HG02938 (cell line): ENCODE measurements around the gene ZCCHC2.

ENCODE experiments used
- ATAC-seq: cut with Tn5 transposase; IDR thresholded peaks from one replicate; pipeline ENCODE4 v1.9.1; 2021; ENCODE audit warnings: mild to moderate bottlenecking, moderate library complexity; ENCODE audit not compliant: unreplicated experiment

The ZCCHC2 gene

GRCh38 chr18:62574776-62575175 lies 52.0 kb downstream of the ZCCHC2 start:
- ATAC-seq, result no peak

DNA sequence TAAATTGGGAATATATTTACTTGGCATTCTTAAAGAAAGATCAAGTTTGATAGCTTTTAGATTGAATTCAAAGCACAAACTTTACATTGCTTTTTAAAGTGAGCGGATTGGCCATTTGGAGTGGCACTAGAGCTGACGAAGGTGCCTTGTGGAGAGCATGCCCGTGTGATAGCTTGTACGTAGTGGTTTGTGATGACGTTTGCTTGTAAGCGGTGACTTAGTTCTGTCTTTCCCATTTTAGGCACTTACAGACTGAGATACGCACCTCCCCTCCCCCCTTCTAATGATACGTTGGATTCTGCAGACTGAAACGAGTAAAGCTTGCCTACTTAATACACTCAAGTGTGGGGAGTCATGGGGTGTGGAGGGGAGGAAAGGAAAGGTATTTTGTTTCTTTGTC lies 53.4 kb downstream of the ZCCHC2 start:
- ATAC-seq, result no peak

DNA sequence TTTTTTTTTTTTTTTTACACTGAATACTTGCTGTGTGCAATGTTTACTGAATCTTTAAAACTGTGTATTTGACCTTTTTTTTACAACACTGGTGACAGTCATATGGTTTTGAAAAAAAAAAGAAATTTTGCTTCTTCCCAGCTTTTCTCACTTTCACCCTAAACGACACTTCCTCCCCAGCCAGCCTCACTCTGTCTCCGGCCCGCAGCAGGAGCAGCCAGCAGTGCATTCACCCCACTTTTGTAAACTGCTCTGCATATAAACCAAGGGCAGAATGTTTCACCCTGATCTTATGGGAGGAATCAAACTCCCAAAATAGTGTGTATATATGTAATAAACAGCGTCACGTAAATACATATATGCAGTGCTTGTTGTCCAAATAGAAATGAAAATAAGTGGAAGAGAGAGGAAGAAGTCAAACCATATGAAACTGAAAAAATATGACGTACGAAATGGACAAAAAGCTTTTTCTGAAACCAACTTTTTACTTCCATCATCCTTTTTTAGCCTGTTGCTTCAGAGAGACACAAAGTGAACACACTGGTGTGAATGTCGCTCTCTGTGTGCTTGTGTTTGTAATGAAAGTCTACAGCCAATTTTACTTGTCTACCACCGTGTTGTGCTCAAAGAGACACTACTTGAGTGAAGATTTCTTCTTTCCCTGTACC lies 54.2 kb downstream of the ZCCHC2 start:
- ATAC-seq, result peak; percentile 67

DNA sequence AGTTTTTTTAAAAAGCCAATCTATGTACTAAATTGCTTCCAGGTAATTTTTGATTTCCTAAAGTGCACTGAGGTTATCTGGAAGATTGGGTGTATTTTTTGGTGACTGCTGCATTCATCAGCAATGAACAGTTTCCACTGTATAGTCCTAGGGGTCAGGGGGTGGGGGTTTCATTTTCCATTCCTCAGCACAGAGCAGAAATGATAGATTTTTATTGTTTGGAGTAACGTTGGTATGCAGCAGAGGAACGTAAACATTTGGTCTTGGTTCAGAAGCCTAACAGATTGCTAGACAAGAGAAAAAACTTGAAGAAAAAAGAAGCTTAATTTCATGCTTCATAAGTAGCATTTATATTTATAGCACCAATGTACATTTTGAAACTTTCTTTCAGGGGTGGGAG lies 54.9 kb downstream of the ZCCHC2 start:
- no peak for ATAC-seq

GRCh38 chr18:62578980-62579511 lies 56.2 kb downstream of the ZCCHC2 start:
- no peak for ATAC-seq

GRCh38 chr18:62583376-62583775 lies 60.6 kb downstream of the ZCCHC2 start:
- ATAC-seq, result no peak

- ATAC-seq, result peak; percentile 91
These were observed 61.7 kb downstream of the ZCCHC2 start for GRCh38 chr18:62584241-62585120.

DNA sequence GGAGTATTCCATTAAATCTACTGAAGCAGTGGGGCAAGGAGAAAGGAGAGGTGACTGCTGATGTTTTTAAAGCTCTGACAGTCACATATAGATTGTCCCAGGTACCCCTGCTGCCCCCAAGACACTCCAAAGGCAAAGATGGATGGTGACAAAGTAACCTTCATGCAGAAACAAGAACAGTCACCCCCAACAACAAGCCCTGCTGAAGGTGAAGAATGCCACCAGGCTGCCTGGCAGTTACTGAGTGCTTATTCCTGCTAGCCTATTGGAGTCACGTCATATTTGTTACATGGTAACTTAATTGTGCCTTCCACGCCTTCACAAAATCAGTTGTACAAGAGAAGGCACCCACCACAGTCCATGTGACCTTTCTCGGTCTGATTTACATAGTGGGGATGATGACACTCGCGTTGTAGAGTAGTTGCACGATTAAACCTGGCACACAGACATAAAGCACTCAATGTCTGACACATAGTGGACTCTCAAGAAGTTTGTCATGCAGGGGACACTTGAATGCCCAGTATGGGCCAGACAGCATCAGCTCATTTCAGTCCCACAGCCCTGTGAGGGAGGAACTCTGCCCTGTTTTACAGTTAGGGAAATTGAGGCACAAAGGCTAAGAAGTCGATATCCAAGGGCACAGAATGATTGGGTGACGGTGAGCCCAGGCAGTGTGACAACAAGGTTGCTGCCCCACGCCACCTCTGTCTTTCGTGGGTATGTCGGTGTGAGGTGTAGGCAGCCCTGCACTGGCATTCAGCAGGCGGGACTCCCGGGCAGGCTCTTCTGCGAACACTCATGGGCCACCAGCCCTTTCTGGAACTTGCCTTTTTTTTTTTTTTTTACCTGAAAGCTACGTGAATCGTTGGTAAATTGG lies 62.7 kb downstream of the ZCCHC2 start:
- ATAC-seq, result no peak

GRCh38 chr18:62586151-62586774 lies 63.4 kb downstream of the ZCCHC2 start:
- no peak for ATAC-seq

DNA sequence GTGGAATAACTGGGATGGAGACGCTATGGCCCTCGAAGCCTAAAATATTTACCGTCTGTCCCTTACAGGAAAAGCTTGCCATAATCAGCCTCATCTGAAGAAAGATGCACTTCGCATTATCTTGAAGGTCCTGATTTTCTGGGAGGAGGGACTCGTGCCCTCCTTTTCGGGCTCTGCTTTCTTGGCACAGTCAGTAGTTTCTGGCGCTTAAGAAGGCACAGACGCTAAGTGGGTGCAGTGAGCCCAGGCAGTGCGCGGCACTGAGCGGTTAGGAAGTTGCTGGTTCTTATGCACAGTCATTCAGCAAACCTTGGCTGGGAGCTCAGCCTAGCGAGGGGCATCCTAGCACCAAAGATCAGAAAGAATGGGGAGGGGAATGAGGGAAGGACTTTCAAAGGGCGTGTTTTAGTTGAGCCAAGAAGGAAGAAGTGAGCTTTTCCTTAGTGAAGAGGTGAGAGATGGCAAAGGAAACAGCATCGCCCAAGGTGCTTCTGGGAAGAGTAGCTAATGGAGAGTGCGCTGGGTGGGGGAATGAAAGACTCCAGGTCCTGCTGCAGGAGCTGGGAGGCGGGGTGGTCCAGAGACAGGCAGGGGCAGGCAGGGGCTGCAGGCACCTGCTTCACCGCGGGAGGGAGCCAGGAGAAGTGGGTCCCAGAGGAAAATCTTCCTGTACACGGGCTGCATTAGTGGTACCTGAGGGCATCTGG lies 64.1 kb downstream of the ZCCHC2 start:
- ATAC-seq, result no peak

DNA sequence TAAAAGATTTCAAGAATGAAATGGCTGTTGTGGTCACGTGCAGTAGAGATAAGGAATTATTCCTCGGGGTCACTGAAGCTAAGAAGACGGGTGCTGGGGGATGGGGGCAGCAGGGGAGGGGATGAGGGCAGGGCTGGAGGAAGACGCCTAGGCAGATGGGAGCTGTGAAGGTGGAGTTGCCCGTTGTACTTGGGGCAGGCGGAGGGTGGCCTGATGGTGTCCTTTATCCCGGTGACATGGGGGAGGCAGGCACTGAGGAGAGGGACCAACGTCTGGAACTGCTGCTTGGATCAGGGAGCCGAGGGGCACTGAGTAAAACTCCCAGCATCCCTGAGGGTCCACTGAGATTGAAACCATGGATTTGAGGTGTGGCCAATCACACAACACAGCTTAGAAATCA lies 64.9 kb downstream of the ZCCHC2 start:
- ATAC-seq, result no peak

DNA sequence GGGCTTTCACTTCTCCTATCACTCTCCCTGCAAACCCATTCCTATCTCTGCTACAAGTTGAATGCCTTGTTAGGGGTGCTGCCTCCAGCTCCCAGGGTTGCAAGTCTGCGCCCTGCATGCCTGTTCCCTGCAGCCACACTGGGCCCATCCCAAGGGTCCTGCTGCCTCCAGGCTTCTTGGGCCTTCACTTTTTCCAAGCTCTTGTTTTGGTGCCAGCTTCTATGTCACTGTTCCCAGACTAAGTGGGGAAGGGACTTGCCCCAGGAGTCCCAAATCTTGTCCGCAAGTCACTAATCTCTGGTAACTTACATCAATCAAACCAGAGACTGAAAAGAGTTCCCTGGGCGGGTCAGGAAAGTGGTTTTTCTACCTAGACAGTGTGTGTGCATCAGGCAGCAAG lies 65.4 kb downstream of the ZCCHC2 start:
- ATAC-seq, result no peak

- ATAC-seq, result no peak
These were observed 68.2 kb downstream of the ZCCHC2 start for GRCh38 chr18:62590799-62591590.

- ATAC-seq, result no peak
These were observed 73.5 kb downstream of the ZCCHC2 start for GRCh38 chr18:62596145-62597005.

DNA sequence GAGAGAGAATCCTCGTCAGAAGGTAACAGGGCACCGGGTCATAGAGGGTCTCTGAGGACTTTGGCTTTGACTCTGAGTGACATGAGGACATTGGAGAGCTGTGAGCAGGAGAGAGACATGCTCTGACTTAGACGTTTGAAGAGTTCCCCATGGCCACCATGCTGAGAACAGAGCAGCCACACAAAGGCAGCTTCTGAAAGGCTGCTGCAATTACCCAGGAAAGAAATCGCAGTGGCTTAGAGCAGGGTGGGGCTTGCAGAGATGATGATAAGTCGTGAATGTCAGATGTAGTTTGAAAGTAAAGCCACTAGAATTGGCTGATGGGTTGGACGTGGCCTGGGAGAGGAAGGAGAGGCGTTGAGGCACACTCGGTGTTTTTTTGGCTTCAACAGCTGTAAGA lies 79.0 kb downstream of the ZCCHC2 start:
- ATAC-seq, result no peak

GRCh38 chr18:62602706-62603105 lies 79.9 kb downstream of the ZCCHC2 start:
- no peak for ATAC-seq

DNA sequence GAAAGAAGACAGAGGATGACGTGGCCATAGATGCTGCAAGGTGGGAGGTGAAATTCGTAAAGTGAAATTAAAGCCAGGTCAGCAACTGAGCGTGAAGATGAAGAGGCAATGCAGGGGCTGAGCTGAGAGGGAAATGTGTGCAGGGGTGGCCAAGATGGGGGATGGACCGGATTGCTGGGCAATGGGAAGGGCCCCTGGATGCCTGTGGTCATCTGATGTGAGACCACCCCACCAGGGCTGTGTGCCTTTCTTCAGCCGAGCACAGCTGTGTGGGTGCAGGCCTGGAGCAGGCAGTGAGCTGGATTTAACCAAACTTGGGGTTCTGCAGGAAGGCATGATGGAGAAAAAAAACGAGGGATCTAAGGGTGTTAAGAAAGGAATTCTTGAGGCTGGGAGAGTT lies 80.4 kb downstream of the ZCCHC2 start:
- no peak for ATAC-seq

GRCh38 chr18:62603979-62604378 lies 81.2 kb downstream of the ZCCHC2 start:
- ATAC-seq, result no peak
